ENCODE measurements around the gene DNM1.
"Not testable (repeated sequence)": the region's sequence is repeated elsewhere in the genome, so short reads cannot be mapped to it uniquely, and the experiment has no call there.

DNM1 gene

GRCh38 chr9:128178806-128179431 is 24.3 kb upstream of the DNM1 start:
- ChIA-PET CTCF (no interaction called here), POLR2A (no interaction called here)
- H3K4me1 ChIP-seq (ENCODE audit: control extremely low read depth in 1 of 4, control insufficient read depth in 4 of 4, insufficient read depth in 4 of 4, low read length in 3 of 4): no peaks in the 10 kb centered on the region
- H3K27ac ChIP-seq (ENCODE audit: insufficient read depth in 1 of 2, low read depth in 1 of 2, low read length in 2 of 2, poor library complexity in 1 of 2, severe bottlenecking in 2 of 2): no peak overlapping the region
- no peak overlapping the region for H3K4me3 ChIP-seq (ENCODE audit: control insufficient read depth in 1 of 7, extremely low read depth in 1 of 7, insufficient read depth in 4 of 7, low read depth in 2 of 7, low read length in 6 of 7)
- H3K27me3 ChIP-seq (replicated peaks in 2 of 5; ENCODE audit: control insufficient read depth in 4 of 5, insufficient read depth in 5 of 5, low read length in 4 of 5): no peaks in the 10 kb centered on the region
- peaks cover 0 to 16% (median 13%) of the 10 kb centered on the region in 5 experiments for H3K9me3 ChIP-seq (ENCODE audit: control extremely low read depth in 1 of 5, control insufficient read depth in 4 of 5, insufficient read depth in 2 of 5, low read depth in 1 of 5, low read length in 4 of 5)
- DNase-seq: no peak
- 93% methylated on average over 9 of the region's 11 CpGs for WGBS (ENCODE audit: insufficient coverage)
- H3K36me3 ChIP-seq (ENCODE audit: control insufficient read depth in 4 of 4, insufficient read depth in 4 of 4, low read length in 3 of 4): peaks cover 15 to 81% (median 57%) of the 10 kb centered on the region in 4 experiments

GRCh38 chr9:128180001-128180400 is 23.2 kb upstream of the DNM1 start:
- no peak overlapping the region for H3K27ac ChIP-seq (ENCODE audit: insufficient read depth in 1 of 2, low read depth in 1 of 2, low read length in 2 of 2, poor library complexity in 1 of 2, severe bottlenecking in 2 of 2)
- H3K4me1 ChIP-seq (ENCODE audit: control extremely low read depth in 1 of 4, control insufficient read depth in 4 of 4, insufficient read depth in 4 of 4, low read length in 3 of 4): no peaks in the 10 kb centered on the region
- H3K27me3 ChIP-seq (replicated peaks in 2 of 5; ENCODE audit: control insufficient read depth in 4 of 5, insufficient read depth in 5 of 5, low read length in 4 of 5): no peaks in the 10 kb centered on the region
- H3K4me3 ChIP-seq (ENCODE audit: control insufficient read depth in 1 of 7, extremely low read depth in 1 of 7, insufficient read depth in 4 of 7, low read depth in 2 of 7, low read length in 6 of 7): no peak overlapping the region
- peaks cover 15 to 72% (median 54%) of the 10 kb centered on the region in 4 experiments for H3K36me3 ChIP-seq (ENCODE audit: control insufficient read depth in 4 of 4, insufficient read depth in 4 of 4, low read length in 3 of 4)
- 96% methylated on average over 5 of the region's 8 CpGs for WGBS (ENCODE audit: insufficient coverage)
- no peak for DNase-seq
- POLR2A ChIA-PET: no interaction called here
- H3K9me3 ChIP-seq (ENCODE audit: control extremely low read depth in 1 of 5, control insufficient read depth in 4 of 5, insufficient read depth in 2 of 5, low read depth in 1 of 5, low read length in 4 of 5): peaks cover 0 to 16% (median 13%) of the 10 kb centered on the region in 5 experiments
- CTCF ChIA-PET: no interaction called here

- no peak overlapping the region for H3K27ac ChIP-seq (ENCODE audit: insufficient read depth in 1 of 2, low read depth in 1 of 2, low read length in 2 of 2, poor library complexity in 1 of 2, severe bottlenecking in 2 of 2)
- H3K9me3 ChIP-seq (ENCODE audit: control extremely low read depth in 1 of 5, control insufficient read depth in 4 of 5, insufficient read depth in 2 of 5, low read depth in 1 of 5, low read length in 4 of 5): peaks cover 0 to 16% (median 13%) of the 10 kb centered on the region in 5 experiments
- peaks cover 17 to 71% (median 54%) of the 10 kb centered on the region in 4 experiments for H3K36me3 ChIP-seq (ENCODE audit: control insufficient read depth in 4 of 4, insufficient read depth in 4 of 4, low read length in 3 of 4)
- H3K4me3 ChIP-seq (ENCODE audit: control insufficient read depth in 1 of 7, extremely low read depth in 1 of 7, insufficient read depth in 4 of 7, low read depth in 2 of 7, low read length in 6 of 7): no peak overlapping the region
- DNase-seq: no peak
- no peaks in the 10 kb centered on the region for H3K4me1 ChIP-seq (ENCODE audit: control extremely low read depth in 1 of 4, control insufficient read depth in 4 of 4, insufficient read depth in 4 of 4, low read length in 3 of 4)
- POLR2A ChIA-PET: no interaction called here
- CTCF ChIA-PET: no interaction called here
- WGBS (ENCODE audit: insufficient coverage): 100% methylated on average over 6 of the region's 8 CpGs
- H3K27me3 ChIP-seq (replicated peaks in 2 of 5; ENCODE audit: control insufficient read depth in 4 of 5, insufficient read depth in 5 of 5, low read length in 4 of 5): no peaks in the 10 kb centered on the region
These were observed 22.7 kb upstream of the DNM1 start for GRCh38 chr9:128180447-128180846.

GRCh38 chr9:128181480-128181879 is 21.7 kb upstream of the DNM1 start:
- Histone ChIP-seq H3K36me3 (ENCODE audit: control insufficient read depth in 4 of 4, insufficient read depth in 4 of 4, low read length in 3 of 4) (peaks cover 17 to 71% (median 51%) of the 10 kb centered on the region in 4 experiments), H3K9me3 (ENCODE audit: control extremely low read depth in 1 of 5, control insufficient read depth in 4 of 5, insufficient read depth in 2 of 5, low read depth in 1 of 5, low read length in 4 of 5) (peaks cover 0 to 16% (median 13%) of the 10 kb centered on the region in 5 experiments)
- H3K4me3 ChIP-seq (ENCODE audit: control insufficient read depth in 1 of 7, extremely low read depth in 1 of 7, insufficient read depth in 4 of 7, low read depth in 2 of 7, low read length in 6 of 7); H3K27ac ChIP-seq (ENCODE audit: insufficient read depth in 1 of 2, low read depth in 1 of 2, low read length in 2 of 2, poor library complexity in 1 of 2, severe bottlenecking in 2 of 2); POLR2A ChIA-PET; H3K4me1 ChIP-seq (ENCODE audit: control extremely low read depth in 1 of 4, control insufficient read depth in 4 of 4, insufficient read depth in 4 of 4, low read length in 3 of 4); H3K27me3 ChIP-seq (replicated peaks in 2 of 5; ENCODE audit: control insufficient read depth in 4 of 5, insufficient read depth in 5 of 5, low read length in 4 of 5); DNase-seq: not testable (repeated sequence)
- CTCF ChIA-PET: interaction anchor here (0.7 to 0.8 kb wide), 2 partner anchors 12 to 17 kb away, joined by 3 to 4 read pairs; no protein-coding TSS in a partner anchor
- no CpG with 5 or more reads among the region's 12 CpGs for WGBS (ENCODE audit: insufficient coverage)

GRCh38 chr9:128182893-128183588 is 20.1 kb upstream of the DNM1 start:
- no peak overlapping the region for H3K27ac ChIP-seq (ENCODE audit: insufficient read depth in 1 of 2, low read depth in 1 of 2, low read length in 2 of 2, poor library complexity in 1 of 2, severe bottlenecking in 2 of 2)
- no peak for DNase-seq
- no peaks in the 10 kb centered on the region for H3K4me1 ChIP-seq (ENCODE audit: control extremely low read depth in 1 of 4, control insufficient read depth in 4 of 4, insufficient read depth in 4 of 4, low read length in 3 of 4)
- ChIA-PET CTCF (interaction anchor here (0.5 to 2.1 kb wide), 6 partner anchors 8 to 258 kb away, joined by 3 to 8 read pairs (median 3); no protein-coding TSS in a partner anchor), POLR2A (no interaction called here)
- no peaks in the 10 kb centered on the region for H3K27me3 ChIP-seq (replicated peaks in 2 of 5; ENCODE audit: control insufficient read depth in 4 of 5, insufficient read depth in 5 of 5, low read length in 4 of 5)
- no peak overlapping the region for H3K4me3 ChIP-seq (ENCODE audit: control insufficient read depth in 1 of 7, extremely low read depth in 1 of 7, insufficient read depth in 4 of 7, low read depth in 2 of 7, low read length in 6 of 7)
- WGBS (ENCODE audit: insufficient coverage): 98% methylated on average over 9 of the region's 12 CpGs
- peaks cover 0 to 16% (median 13%) of the 10 kb centered on the region in 5 experiments for H3K9me3 ChIP-seq (ENCODE audit: control extremely low read depth in 1 of 5, control insufficient read depth in 4 of 5, insufficient read depth in 2 of 5, low read depth in 1 of 5, low read length in 4 of 5)
- peaks cover 15 to 66% (median 49%) of the 10 kb centered on the region in 4 experiments for H3K36me3 ChIP-seq (ENCODE audit: control insufficient read depth in 4 of 4, insufficient read depth in 4 of 4, low read length in 3 of 4)

GRCh38 chr9:128185979-128186965 is 16.9 kb upstream of the DNM1 start:
- H3K27me3 ChIP-seq (replicated peaks in 2 of 5; ENCODE audit: control insufficient read depth in 4 of 5, insufficient read depth in 5 of 5, low read length in 4 of 5): no peaks in the 10 kb centered on the region
- no peak for DNase-seq
- POLR2A ChIA-PET: no interaction called here
- no peaks in the 10 kb centered on the region for H3K9me3 ChIP-seq (ENCODE audit: control extremely low read depth in 1 of 5, control insufficient read depth in 4 of 5, insufficient read depth in 2 of 5, low read depth in 1 of 5, low read length in 4 of 5)
- H3K4me1 ChIP-seq (ENCODE audit: control extremely low read depth in 1 of 4, control insufficient read depth in 4 of 4, insufficient read depth in 4 of 4, low read length in 3 of 4): peaks cover 0 to 14% (median 9%) of the 10 kb centered on the region in 4 experiments
- 98% methylated on average over 10 of the region's 11 CpGs for WGBS (ENCODE audit: insufficient coverage)
- H3K4me3 ChIP-seq (ENCODE audit: control insufficient read depth in 1 of 7, extremely low read depth in 1 of 7, insufficient read depth in 4 of 7, low read depth in 2 of 7, low read length in 6 of 7): no peak overlapping the region
- peaks cover 9 to 47% (median 28%) of the 10 kb centered on the region in 4 experiments for H3K36me3 ChIP-seq (ENCODE audit: control insufficient read depth in 4 of 4, insufficient read depth in 4 of 4, low read length in 3 of 4)
- CTCF ChIA-PET: interaction anchor here (0.6 to 1.8 kb wide), 5 partner anchors 11 to 675 kb away, joined by 3 to 5 read pairs (median 4); partner anchors contain the start of gene DNM1
- H3K27ac ChIP-seq (ENCODE audit: insufficient read depth in 1 of 2, low read depth in 1 of 2, low read length in 2 of 2, poor library complexity in 1 of 2, severe bottlenecking in 2 of 2): no peak overlapping the region
